HG03575 (cell line): ENCODE measurements around the gene PDGFD.

Source experiments
- ATAC-seq: cut with Tn5 transposase; IDR thresholded peaks from one replicate; pipeline ENCODE4 v1.9.1; 2021; ENCODE audit not compliant: unreplicated experiment, insufficient number of reproducible peaks, low FRiP score; ENCODE audit errors: extremely low read depth

Gene PDGFD

GRCh38 chr11:104033134-104033533 is 130.8 kb downstream of the PDGFD start:
- no peak for ATAC-seq

GRCh38 chr11:104028476-104029263 is 135.3 kb downstream of the PDGFD start:
- no peak for ATAC-seq

- ATAC-seq: no peak
Measured at GRCh38 chr11:104024572-104024971, 139.4 kb downstream of the PDGFD start.

GRCh38 chr11:104015649-104016415 is 148.1 kb downstream of the PDGFD start:
- peak; percentile 91 for ATAC-seq

- no peak for ATAC-seq
Measured at GRCh38 chr11:104011044-104011443, 152.9 kb downstream of the PDGFD start.

- ATAC-seq: no peak
Measured at GRCh38 chr11:104009744-104010143, 154.2 kb downstream of the PDGFD start.

GRCh38 chr11:104005234-104005855 is 158.6 kb downstream of the PDGFD start:
- ATAC-seq: no peak

GRCh38 chr11:104003491-104003890 is 160.5 kb downstream of the PDGFD start:
- ATAC-seq: no peak

- ATAC-seq: no peak
Measured at GRCh38 chr11:104001561-104002056, 162.3 kb downstream of the PDGFD start.

- ATAC-seq: no peak
Measured at GRCh38 chr11:104000798-104001197, 163.1 kb downstream of the PDGFD start.

- no peak for ATAC-seq
Measured at GRCh38 chr11:103998826-103999508, 165.0 kb downstream of the PDGFD start.

- ATAC-seq: no peak
Measured at GRCh38 chr11:103997082-103997481, 166.9 kb downstream of the PDGFD start.

GRCh38 chr11:103995896-103996295 is 168.1 kb downstream of the PDGFD start:
- ATAC-seq: no peak

GRCh38 chr11:103994518-103994917 is 169.4 kb downstream of the PDGFD start:
- no peak for ATAC-seq

GRCh38 chr11:103994094-103994493 is 169.9 kb downstream of the PDGFD start:
- no peak for ATAC-seq

GRCh38 chr11:103993507-103993906 is 170.4 kb downstream of the PDGFD start:
- no peak for ATAC-seq

GRCh38 chr11:103988595-103988969 is 175.4 kb downstream of the PDGFD start:
- ATAC-seq: no peak

GRCh38 chr11:103987629-103988594 is 176.0 kb downstream of the PDGFD start:
- no peak for ATAC-seq
